Endodermal cell (in vitro differentiated cells): ENCODE results near the gene CEBPE. TPM values are rescaled to one million over a fixed set of nuclear protein-coding genes. Genes with fewer than 3 reads are reported as not detected.

Experiments used
- DNase-seq: peaks from one replicate; pipeline ENCODE4 v3.0.0-alpha.2; 2017
- H3K27ac ChIP-seq: 2 replicates; pipeline ENCODE4 v1.5.1; 2013; ENCODE audit warnings: mild to moderate bottlenecking, low read depth, low read length, moderate library complexity
- H3K27me3 ChIP-seq: 2 replicates; pipeline ENCODE4 v1.6.1; 2013; ENCODE audit warnings: mild to moderate bottlenecking, low read length, moderate library complexity; ENCODE audit not compliant: insufficient read depth, control insufficient read depth, poor library complexity, severe bottlenecking
- H3K36me3 ChIP-seq: 2 replicates; pipeline ENCODE4 v1.7.0; 2013; ENCODE audit warnings: mild to moderate bottlenecking, low read length, moderate library complexity; ENCODE audit not compliant: control insufficient read depth, insufficient read depth
- H3K4me1 ChIP-seq: one replicate; pipeline ENCODE4 v1.7.0; 2013; ENCODE audit warnings: low read length; ENCODE audit not compliant: control insufficient read depth, insufficient read depth
- H3K4me3 ChIP-seq: 2 replicates; pipeline ENCODE4 v1.5.1; 2013; ENCODE audit warnings: mild to moderate bottlenecking, low read length, moderate library complexity
- H3K9ac ChIP-seq: 2 replicates; pipeline ENCODE4 v1.6.1; 2013; ENCODE audit warnings: mild to moderate bottlenecking, low read length, moderate library complexity; ENCODE audit not compliant: poor library complexity, severe bottlenecking; ENCODE audit errors: extremely low read depth
- H3K9me3 ChIP-seq: 2 replicates; pipeline ENCODE4 v1.6.1; 2013; ENCODE audit warnings: mild to moderate bottlenecking, low read length, moderate library complexity; ENCODE audit not compliant: control insufficient read depth
- H3K27ac Mint-ChIP-seq: 2 replicates; pipeline ENCODE4 v1.8.0; 2020; ENCODE audit warnings: mixed read lengths
- H3K27me3 Mint-ChIP-seq: 2 replicates; pipeline ENCODE4 v1.8.0; 2021; ENCODE audit warnings: mild to moderate bottlenecking, mixed read lengths; ENCODE audit not compliant: insufficient read depth
- H3K36me3 Mint-ChIP-seq: 2 replicates; pipeline ENCODE4 v1.8.0; 2020; ENCODE audit warnings: low read depth, mixed read lengths
- H3K4me1 Mint-ChIP-seq: 2 replicates; pipeline ENCODE4 v1.8.0; 2020; ENCODE audit warnings: mixed read lengths
- H3K4me3 Mint-ChIP-seq: 2 replicates; pipeline ENCODE4 v1.8.0; 2020; ENCODE audit warnings: mild to moderate bottlenecking, moderate library complexity, mixed read lengths
- H3K9me3 Mint-ChIP-seq: 2 replicates; pipeline ENCODE4 v1.8.0; 2020; ENCODE audit warnings: mild to moderate bottlenecking, mixed read lengths
- CTCF ChIP-seq: fragments of 200-600 bp; sonication (generic); conservative IDR thresholded peaks from 2 replicates; pipeline ENCODE4 v1.5.0; 2021; ENCODE audit warnings: antibody characterized with exemption, mild to moderate bottlenecking
- WGBS, 2 experiments: methylation state at CpG; one replicate each; pipeline versions ENCODE4 v1.1.5 to v1.1.7; 2013; ENCODE audit warnings: missing lambda C conversion rate in 2 of 2, mixed read lengths in 1 of 2; ENCODE audit not compliant: insufficient coverage in 1 of 2, insufficient read length in 1 of 2; 5-methylcytosine and 5-hydroxymethylcytosine counted together
- total RNA-seq, 2 donors: library from RNA; stranded (reverse); fragmentation: NEBNext Ultra II Directional in 1 of 2; extraction: Animal tissue kit (Norgen Biotek cat#: 25700) in 1 of 2; gene quantifications; 2 replicates in 1 of 2; 3 replicates in 1 of 2; pipeline ENCODE4 v1.2.1, GENCODE V29; 2021

Gene CEBPE
- total RNA-seq, 2 donors from 2014 or later = not detected

DNA sequence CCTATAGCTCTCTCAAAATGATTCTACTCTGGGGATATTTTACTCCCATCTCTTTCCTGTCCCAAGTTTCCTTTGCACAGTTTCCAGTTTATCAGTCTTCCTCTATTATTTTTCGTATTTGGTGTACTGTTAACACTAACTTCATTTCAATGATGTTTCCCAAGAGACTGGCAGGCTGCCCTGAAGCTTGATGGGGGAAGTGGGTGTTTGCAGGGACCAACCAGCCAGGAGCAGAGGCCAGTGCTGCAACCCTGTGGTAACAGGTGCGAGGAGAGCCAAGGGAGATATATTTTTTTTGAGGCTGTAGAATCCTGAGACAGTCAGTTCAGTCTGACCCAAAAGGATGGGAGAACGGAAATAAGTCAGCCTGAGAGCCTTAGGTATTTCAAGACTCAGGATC lies 11.8 kb upstream of the CEBPE start:
- 84 to 92% methylated on average over 2 to 3 of the region's 3 CpGs for WGBS, 2 experiments
- H3K36me3 Mint-ChIP-seq = peaks cover 7% of the 10 kb centered on the region

DNA sequence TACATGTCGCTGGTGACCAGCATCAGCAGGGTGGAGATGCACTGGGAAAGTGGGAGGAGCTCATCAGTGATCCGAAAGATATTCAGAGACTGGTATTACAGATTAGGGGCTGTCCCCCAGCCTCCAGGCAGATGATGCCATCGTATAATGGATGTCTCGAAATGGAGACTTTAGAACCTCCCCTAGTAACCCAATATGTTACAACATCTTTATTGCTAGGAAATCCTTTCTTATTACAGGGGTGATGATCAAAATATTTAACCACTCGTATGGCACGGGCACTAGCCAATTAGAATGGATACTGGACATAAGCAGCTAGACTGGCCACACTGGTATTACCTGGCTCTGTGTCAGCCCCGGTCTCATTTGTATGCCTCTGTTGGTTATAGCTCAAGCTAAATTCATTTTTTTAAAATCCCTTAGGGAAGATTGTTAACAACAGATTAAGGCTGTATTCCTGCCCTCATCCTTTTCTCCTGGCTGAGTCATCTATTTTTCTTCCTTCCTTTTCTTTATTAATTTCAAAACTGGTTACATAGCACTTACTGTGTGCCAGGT lies 10.8 kb upstream of the CEBPE start:
- 93 to 97% methylated on average over 6 to 7 of the region's 7 CpGs for WGBS, 2 experiments
- Mint-ChIP-seq H3K27me3 (no peaks in the 10 kb centered on the region), H3K36me3 (peaks cover 7% of the 10 kb centered on the region), H3K27ac (no peak overlapping the region), H3K9me3 (no peaks in the 10 kb centered on the region), H3K4me1 (peaks cover 6% of the 10 kb centered on the region), H3K4me3 (no peak overlapping the region)
- H3K4me3 ChIP-seq = no peak overlapping the region
- H3K27me3 ChIP-seq = no peaks in the 10 kb centered on the region
- no peak for TF ChIP-seq CTCF
- H3K27ac ChIP-seq = no peak overlapping the region
- H3K36me3 ChIP-seq = no peaks in the 10 kb centered on the region
- H3K4me1 ChIP-seq = no peaks in the 10 kb centered on the region
- H3K9me3 ChIP-seq = no peaks in the 10 kb centered on the region
- H3K9ac ChIP-seq = no peak overlapping the region
- DNase-seq = no peak

More for the DNA sequence above, 11.8 kb upstream of the CEBPE start:
- H3K36me3 ChIP-seq = no peaks in the 10 kb centered on the region
- Mint-ChIP-seq H3K4me1 (peaks cover 3% of the 10 kb centered on the region), H3K4me3 (no peak overlapping the region), H3K9me3 (no peaks in the 10 kb centered on the region), H3K27ac (no peak overlapping the region), H3K27me3 (no peaks in the 10 kb centered on the region)
- no peaks in the 10 kb centered on the region for H3K9me3 ChIP-seq
- H3K4me1 ChIP-seq = no peaks in the 10 kb centered on the region
- H3K27me3 ChIP-seq = no peaks in the 10 kb centered on the region
- H3K4me3 ChIP-seq = no peak overlapping the region
- no peak for DNase-seq
- no peak for TF ChIP-seq CTCF
- no peak overlapping the region for H3K27ac ChIP-seq
- H3K9ac ChIP-seq = no peak overlapping the region

DNA sequence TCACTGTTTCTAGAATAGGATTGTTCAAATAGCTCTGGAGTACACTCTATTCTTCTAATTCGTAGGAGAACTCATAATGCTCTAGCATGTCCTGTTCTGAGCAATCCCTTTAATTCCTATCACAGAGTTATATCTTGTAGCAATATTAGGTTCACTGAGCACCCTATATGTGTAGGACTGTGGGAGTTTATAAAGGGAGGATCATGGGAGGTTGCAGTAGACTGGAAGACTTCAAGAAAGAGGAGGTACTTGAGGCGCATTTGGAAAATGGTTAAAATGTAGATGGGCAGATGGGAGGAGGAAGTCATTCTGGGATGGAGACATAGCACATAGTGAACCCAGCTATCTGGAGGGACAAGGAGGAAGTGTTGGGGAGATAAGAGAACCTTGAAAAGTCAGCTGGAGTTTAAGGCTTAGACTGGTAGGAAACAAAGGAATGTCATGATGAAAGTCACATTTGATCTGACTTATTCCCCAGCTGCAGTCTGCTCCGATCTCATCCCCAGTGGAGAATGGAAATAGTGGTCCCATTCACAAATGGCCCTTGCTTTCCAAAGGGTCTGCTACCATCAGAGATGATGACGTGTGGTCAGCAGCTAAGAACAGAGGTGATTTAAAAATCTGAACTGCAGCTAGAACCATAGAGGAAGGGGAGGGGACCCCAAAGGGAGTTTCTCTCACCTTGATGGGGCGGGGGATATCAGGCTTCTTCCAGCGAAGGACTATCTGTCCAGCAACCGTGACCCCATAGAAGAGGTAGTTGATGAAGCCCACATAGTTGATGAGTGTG lies 10.1 kb upstream of the CEBPE start:
- Mint-ChIP-seq H3K9me3 (no peaks in the 10 kb centered on the region), H3K36me3 (peaks cover 7% of the 10 kb centered on the region), H3K4me1 (peaks cover 9% of the 10 kb centered on the region), H3K4me3 (no peak overlapping the region), H3K27me3 (no peaks in the 10 kb centered on the region), H3K27ac (no peak overlapping the region)
- DNase-seq = no peak
- Histone ChIP-seq H3K4me3 (no peak overlapping the region), H3K9ac (no peak overlapping the region), H3K36me3 (no peaks in the 10 kb centered on the region), H3K4me1 (no peaks in the 10 kb centered on the region), H3K27ac (no peak overlapping the region), H3K27me3 (no peaks in the 10 kb centered on the region), H3K9me3 (no peaks in the 10 kb centered on the region)
- WGBS, 2 experiments = 94 to 100% methylated on average over 7 of the region's 7 CpGs
- TF ChIP-seq CTCF = no peak
